Panc1 (cell line): ENCODE results near the gene FAAP100. TPM values are rescaled to one million over a fixed set of nuclear protein-coding genes. Genes with fewer than 3 reads are reported as not detected.

ENCODE experiments used
- ATAC-seq: fragments of 200-7000 bp; cut with Tn5 transposase; 2 replicates; pipeline ENCODE4 v1.9.1; 2020; ENCODE audit warnings: mild to moderate bottlenecking, moderate library complexity
- BruUV-seq: library from RNA; stranded (reverse); fragments of 400-500 nt; replicated peaks from 2 replicates; lab custom pipeline; 2021; lab: Mats Ljungman, UMichigan
- CTCF ChIA-PET: fragments of 300-600 bp; sonication (Branson Sonifier 250); formaldehyde crosslinking; loops from one replicate; lab custom pipeline; 2022; ENCODE audit warnings: antibody characterized with exemption; lab: Charles Lee
- POLR2A ChIA-PET: fragments of 300-600 bp; sonication (Branson Sonifier 250); formaldehyde crosslinking; loops from one replicate; lab custom pipeline; 2022; ENCODE audit warnings: antibody characterized with exemption; lab: Charles Lee
- DNase-seq: peaks from one replicate; pipeline ENCODE4 v3.0.0-alpha.2; 2010; ENCODE audit warnings: low read depth, low spot score
- H3K27ac ChIP-seq: 2 replicates; pipeline ENCODE4 v1.5.1; 2011; ENCODE audit warnings: mild to moderate bottlenecking, low read length, inconsistent platforms
- H3K27me3 ChIP-seq: fragments of 200-500 bp; sonication (Bioruptor generic); 2 replicates; pipeline ENCODE4 v1.6.0; 2014; ENCODE audit warnings: low read length, inconsistent platforms; ENCODE audit not compliant: control insufficient read depth, insufficient read depth
- H3K36me3 ChIP-seq: fragments of 200-500 bp; sonication (Bioruptor generic); 2 replicates; pipeline ENCODE4 v1.5.1; 2014; ENCODE audit warnings: inconsistent platforms, mild to moderate bottlenecking, low read length, moderate library complexity; ENCODE audit not compliant: control insufficient read depth, insufficient read depth
- H3K4me1 ChIP-seq: 2 replicates; pipeline ENCODE4 v1.5.1; 2011; ENCODE audit warnings: inconsistent platforms, mild to moderate bottlenecking, low read length, moderate library complexity; ENCODE audit not compliant: control insufficient read depth, insufficient read depth
- H3K4me3 ChIP-seq, 2 experiments: 2 replicates each; pipeline ENCODE4 v1.5.1; 2011 to 2012; ENCODE audit warnings: low read depth in 2 of 2, low read length in 2 of 2, mild to moderate bottlenecking in 2 of 2, inconsistent platforms in 1 of 2, moderate library complexity in 1 of 2
- H3K9me3 ChIP-seq: fragments of 200-500 bp; sonication (Bioruptor generic); 2 replicates; pipeline ENCODE4 v1.5.1; 2014; ENCODE audit warnings: low read depth, mild to moderate bottlenecking, inconsistent platforms, low read length, moderate library complexity; ENCODE audit not compliant: control insufficient read depth, insufficient read depth
- POLR2AphosphoS5 ChIP-seq: IDR thresholded peaks from 2 replicates; pipeline ENCODE4 v1.6.1; 2012; ENCODE audit warnings: mild to moderate bottlenecking, low read depth, low read length, moderate library complexity
- SIN3A ChIP-seq: IDR thresholded peaks from 2 replicates; pipeline ENCODE4 v1.6.1; 2012; ENCODE audit warnings: low read depth, mild to moderate bottlenecking, low read length, moderate library complexity, borderline replicate concordance; ENCODE audit not compliant: insufficient read depth
- TCF7L2 ChIP-seq: IDR thresholded peaks from 2 replicates; pipeline ENCODE4 v1.6.1; 2011; ENCODE audit warnings: mild to moderate bottlenecking, low read depth, low read length, inconsistent platforms
- in situ Hi-C: cut with HindIII; loops from 2 replicates; pipeline ENCODE4 v1.10.0; 2016; ENCODE audit warnings: low sequenced_read_pairs, low pct_unique_long_range_greater_than_20kb
- intact Hi-C: fragments of 100-400 bp; cut with micrococcal nuclease; formaldehyde crosslinking; loops from one replicate; pipeline ENCODE4 v1.10.0; 2022; ENCODE audit not compliant: unreplicated experiment
- total RNA-seq: library from RNA; stranded (reverse); gene quantifications from one replicate; pipeline ENCODE4 v1.2.1, GENCODE V29; 2021; ENCODE audit not compliant: unreplicated experiment
- TF ChIP-seq, protein P1 (sequence below): fragments of 450-650 bp; IDR thresholded peaks from 2 replicates; pipeline ENCODE4 v1.5.1; 2017; ENCODE audit warnings: mild to moderate bottlenecking
- TF ChIP-seq, protein P2 (sequence below), 2 experiments: IDR thresholded peaks; 2 replicates each; pipeline ENCODE4 v1.6.1; 2011 to 2012; ENCODE audit warnings: low read depth in 2 of 2, control low read depth in 1 of 2, low read length in 1 of 2, mild to moderate bottlenecking in 1 of 2, moderate library complexity in 1 of 2; ENCODE audit not compliant: insufficient read depth in 1 of 2

FAAP100 gene
- total RNA-seq, 1 experiment from 2014 or later: 265 TPM

DNA sequence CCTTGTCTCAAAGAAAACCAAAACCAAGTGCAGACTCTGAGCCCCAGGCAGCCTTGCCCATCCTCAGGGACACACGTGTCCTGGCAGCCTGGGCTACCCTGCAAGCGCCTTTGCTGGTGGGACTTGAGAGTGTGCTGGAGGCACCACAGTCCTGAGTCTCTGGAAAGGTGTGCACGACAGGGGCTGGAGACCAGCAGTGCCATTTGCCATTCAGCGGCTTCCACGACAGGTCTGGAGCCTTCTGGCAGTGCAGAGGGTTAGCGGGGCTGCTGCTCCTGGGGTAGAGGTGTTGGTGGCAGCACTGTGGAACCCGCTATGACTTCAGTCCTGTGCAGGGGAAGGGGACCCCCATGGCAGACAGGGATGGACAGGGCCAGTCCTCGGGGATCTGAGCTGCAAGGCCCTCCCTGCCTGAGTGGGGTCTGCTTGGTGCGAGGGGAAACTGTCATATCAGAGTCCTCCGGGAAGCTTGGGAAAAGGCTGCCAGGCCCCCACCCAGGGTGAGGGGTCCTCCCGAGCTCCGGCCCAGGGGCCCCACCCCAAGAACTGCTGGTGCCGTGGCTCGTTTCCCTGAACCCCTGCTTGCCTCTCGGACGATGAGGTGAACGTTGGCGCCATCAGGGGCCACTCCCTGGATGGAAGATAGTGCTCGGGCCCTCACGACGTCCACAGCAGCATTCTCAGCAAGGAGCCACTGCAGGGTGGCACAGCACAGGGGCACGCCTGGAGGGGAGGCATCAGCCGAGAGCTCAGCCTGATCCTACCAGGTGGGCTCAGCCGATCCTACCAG, 6.8 kb downstream of the FAAP100 start:
- in situ Hi-C loops: no loop called here
- intact Hi-C loops: no loop called here
- TF ChIP-seq SIN3A (no peak), POLR2AphosphoS5 (peak; percentile 35; the same call in 1 of the 2 replicates)
- peak overlapping the region; percentile 57; the same call in 1 of the 2 replicates for H3K27ac ChIP-seq
- DNase-seq: no peak
- ChIA-PET CTCF (no interaction called here), POLR2A (interaction anchor here (0.6 kb wide), 1 partner anchor 700 kb away, joined by 9 read pairs; no protein-coding TSS in a partner anchor)
- peaks cover 63% of the 10 kb centered on the region for H3K4me1 ChIP-seq
- no peaks in the 10 kb centered on the region for H3K27me3 ChIP-seq
- no peak for ATAC-seq
- H3K9me3 ChIP-seq: no peaks in the 10 kb centered on the region
- no peak overlapping the region for H3K4me3 ChIP-seq
- H3K36me3 ChIP-seq: peaks cover 9% of the 10 kb centered on the region
- no TSS peak for BruUV-seq

DNA sequence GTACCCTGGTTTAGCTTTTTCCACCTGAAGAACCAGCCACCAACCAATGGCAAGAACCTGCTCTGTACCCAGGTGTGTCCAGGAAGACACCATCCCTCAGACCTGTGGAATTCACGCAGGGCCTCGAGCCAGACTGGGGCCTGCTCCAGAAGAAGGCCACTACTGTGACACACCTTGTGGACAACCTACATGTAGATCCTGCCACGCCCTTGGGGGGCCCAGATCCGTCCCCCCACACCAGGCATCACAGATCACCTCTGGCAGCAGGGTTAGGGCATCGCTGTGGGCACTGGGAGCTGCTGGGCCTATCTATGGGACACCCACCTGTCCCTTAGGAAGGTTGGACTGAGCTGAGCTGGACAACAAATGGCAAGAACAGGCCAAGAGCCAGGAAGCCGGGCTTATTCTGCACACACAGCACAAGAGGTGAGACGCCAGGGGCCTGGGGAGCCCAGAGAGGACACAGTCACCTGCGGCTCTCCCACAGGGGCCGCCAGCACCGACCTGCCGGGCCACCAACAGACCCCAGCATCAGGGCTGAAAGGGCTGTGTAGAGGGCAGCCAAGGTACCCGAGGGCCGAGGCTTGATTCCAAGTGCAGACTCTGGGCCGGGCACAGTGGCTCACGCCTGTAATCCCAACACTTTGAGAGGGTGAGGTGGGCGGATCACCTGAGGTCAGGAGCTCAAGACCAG, 7.7 kb downstream of the FAAP100 start:
- intact Hi-C loops: no loop called here
- peaks cover 9% of the 10 kb centered on the region for H3K36me3 ChIP-seq
- BruUV-seq: no TSS peak
- H3K9me3 ChIP-seq: no peaks in the 10 kb centered on the region
- ChIA-PET POLR2A (interaction anchor here (0.6 to 1.2 kb wide), 2 partner anchors 8 to 699 kb away, joined by 3 to 9 read pairs; partner anchors contain the start of gene FAAP100), CTCF (no interaction called here)
- H3K27me3 ChIP-seq: no peaks in the 10 kb centered on the region
- no peak overlapping the region for H3K4me3 ChIP-seq
- DNase-seq: no peak
- peak overlapping the region; percentile 36; the same call in 1 of the 2 replicates for H3K27ac ChIP-seq
- in situ Hi-C loops: no loop called here
- TF ChIP-seq, protein P1, sequence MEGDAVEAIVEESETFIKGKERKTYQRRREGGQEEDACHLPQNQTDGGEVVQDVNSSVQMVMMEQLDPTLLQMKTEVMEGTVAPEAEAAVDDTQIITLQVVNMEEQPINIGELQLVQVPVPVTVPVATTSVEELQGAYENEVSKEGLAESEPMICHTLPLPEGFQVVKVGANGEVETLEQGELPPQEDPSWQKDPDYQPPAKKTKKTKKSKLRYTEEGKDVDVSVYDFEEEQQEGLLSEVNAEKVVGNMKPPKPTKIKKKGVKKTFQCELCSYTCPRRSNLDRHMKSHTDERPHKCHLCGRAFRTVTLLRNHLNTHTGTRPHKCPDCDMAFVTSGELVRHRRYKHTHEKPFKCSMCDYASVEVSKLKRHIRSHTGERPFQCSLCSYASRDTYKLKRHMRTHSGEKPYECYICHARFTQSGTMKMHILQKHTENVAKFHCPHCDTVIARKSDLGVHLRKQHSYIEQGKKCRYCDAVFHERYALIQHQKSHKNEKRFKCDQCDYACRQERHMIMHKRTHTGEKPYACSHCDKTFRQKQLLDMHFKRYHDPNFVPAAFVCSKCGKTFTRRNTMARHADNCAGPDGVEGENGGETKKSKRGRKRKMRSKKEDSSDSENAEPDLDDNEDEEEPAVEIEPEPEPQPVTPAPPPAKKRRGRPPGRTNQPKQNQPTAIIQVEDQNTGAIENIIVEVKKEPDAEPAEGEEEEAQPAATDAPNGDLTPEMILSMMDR: no peak
- no peak for TF ChIP-seq POLR2AphosphoS5
- no peak for TF ChIP-seq SIN3A
- TF ChIP-seq TCF7L2: no peak
- TF ChIP-seq, protein P2, sequence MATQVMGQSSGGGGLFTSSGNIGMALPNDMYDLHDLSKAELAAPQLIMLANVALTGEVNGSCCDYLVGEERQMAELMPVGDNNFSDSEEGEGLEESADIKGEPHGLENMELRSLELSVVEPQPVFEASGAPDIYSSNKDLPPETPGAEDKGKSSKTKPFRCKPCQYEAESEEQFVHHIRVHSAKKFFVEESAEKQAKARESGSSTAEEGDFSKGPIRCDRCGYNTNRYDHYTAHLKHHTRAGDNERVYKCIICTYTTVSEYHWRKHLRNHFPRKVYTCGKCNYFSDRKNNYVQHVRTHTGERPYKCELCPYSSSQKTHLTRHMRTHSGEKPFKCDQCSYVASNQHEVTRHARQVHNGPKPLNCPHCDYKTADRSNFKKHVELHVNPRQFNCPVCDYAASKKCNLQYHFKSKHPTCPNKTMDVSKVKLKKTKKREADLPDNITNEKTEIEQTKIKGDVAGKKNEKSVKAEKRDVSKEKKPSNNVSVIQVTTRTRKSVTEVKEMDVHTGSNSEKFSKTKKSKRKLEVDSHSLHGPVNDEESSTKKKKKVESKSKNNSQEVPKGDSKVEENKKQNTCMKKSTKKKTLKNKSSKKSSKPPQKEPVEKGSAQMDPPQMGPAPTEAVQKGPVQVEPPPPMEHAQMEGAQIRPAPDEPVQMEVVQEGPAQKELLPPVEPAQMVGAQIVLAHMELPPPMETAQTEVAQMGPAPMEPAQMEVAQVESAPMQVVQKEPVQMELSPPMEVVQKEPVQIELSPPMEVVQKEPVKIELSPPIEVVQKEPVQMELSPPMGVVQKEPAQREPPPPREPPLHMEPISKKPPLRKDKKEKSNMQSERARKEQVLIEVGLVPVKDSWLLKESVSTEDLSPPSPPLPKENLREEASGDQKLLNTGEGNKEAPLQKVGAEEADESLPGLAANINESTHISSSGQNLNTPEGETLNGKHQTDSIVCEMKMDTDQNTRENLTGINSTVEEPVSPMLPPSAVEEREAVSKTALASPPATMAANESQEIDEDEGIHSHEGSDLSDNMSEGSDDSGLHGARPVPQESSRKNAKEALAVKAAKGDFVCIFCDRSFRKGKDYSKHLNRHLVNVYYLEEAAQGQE (IDR thresholded peaks at IDR 0.05; ENCODE audit: insufficient read depth in 1 of 2, low read depth in 2 of 2, low read length in 1 of 2): no peak
- peaks cover 66% of the 10 kb centered on the region for H3K4me1 ChIP-seq
- no peak for ATAC-seq
